Measurements from ENCODE around the gene LIMCH1. TPM values are rescaled to one million over a fixed set of nuclear protein-coding genes. Genes with fewer than 3 reads are reported as not detected.

The LIMCH1 gene
- total and polyA plus RNA-seq, 10 donors, result 14.4 to 434 (median 212) TPM

DNA sequence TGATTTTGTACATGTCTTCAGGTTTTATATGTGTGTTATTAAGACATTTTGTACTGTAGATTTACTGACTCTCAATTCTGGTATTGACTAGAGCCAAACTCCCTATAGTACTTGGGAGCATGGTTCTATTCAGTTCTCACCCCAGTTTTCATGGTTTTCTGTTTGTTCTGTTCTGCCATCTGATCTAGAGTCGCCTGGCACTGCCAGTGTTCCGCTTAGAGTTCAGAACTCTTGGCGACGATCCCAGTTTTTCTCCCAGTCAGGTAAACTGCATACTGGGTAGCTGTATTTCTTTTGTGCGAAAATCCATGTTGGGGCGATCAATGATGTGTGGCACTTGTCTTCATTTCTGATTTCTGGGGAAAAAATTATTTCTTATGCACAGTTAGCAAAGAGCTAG lies 132.6 kb downstream of the LIMCH1 start:
- no peak for TF ChIP-seq POLR2A (IDR thresholded peaks at IDR 0.05)
- WGBS, 5 donors, result 91 to 95% (median 92%) methylated on average over 6 of the region's 6 CpGs
- Histone ChIP-seq H3K27ac (no peak overlapping the region), H3K9me3 (no peaks in the 10 kb centered on the region), H3K36me3 (peaks cover 0 to 42% (median 0%) of the 10 kb centered on the region in 6 donors), H3K27me3 (replicated peaks in 1 of 7) (peaks cover 0 to 13% (median 0%) of the 10 kb centered on the region in 7 donors), H3K4me1 (no peaks in the 10 kb centered on the region), H3K4me3 (no peak overlapping the region)
- intact Hi-C loops (cut with DNase I; ENCODE audit: low total_unique reads), result no loop called here
- DNase-seq, result no peak

DNA sequence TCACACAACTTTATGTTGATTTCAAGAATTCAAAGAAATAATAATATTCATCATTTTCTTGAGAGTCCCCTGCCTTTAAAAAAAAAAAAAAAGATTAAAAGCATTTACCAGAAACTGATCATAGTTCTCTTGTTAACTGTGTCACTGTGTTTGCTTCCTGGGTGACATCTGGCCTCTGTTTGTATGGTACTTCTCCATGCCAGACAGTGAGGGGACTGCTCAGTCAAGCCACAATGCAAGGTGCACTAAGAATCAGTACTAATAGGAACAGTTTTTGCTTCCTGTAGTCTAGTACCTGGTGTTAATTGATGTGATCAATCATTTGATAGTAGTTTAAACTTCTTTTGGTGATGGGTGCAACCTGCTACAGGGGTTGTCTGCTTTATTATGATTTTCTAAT lies 133.0 kb downstream of the LIMCH1 start:
- Histone ChIP-seq H3K4me3 (no peak overlapping the region), H3K4me1 (no peaks in the 10 kb centered on the region), H3K36me3 (peaks cover 0 to 46% (median 0%) of the 10 kb centered on the region in 6 donors), H3K27me3 (replicated peaks in 1 of 7) (peaks cover 0 to 13% (median 0%) of the 10 kb centered on the region in 7 donors), H3K9me3 (no peaks in the 10 kb centered on the region), H3K27ac (no peak overlapping the region)
- TF ChIP-seq POLR2A (IDR thresholded peaks at IDR 0.05), result no peak
- TF ChIP-seq, protein P1, sequence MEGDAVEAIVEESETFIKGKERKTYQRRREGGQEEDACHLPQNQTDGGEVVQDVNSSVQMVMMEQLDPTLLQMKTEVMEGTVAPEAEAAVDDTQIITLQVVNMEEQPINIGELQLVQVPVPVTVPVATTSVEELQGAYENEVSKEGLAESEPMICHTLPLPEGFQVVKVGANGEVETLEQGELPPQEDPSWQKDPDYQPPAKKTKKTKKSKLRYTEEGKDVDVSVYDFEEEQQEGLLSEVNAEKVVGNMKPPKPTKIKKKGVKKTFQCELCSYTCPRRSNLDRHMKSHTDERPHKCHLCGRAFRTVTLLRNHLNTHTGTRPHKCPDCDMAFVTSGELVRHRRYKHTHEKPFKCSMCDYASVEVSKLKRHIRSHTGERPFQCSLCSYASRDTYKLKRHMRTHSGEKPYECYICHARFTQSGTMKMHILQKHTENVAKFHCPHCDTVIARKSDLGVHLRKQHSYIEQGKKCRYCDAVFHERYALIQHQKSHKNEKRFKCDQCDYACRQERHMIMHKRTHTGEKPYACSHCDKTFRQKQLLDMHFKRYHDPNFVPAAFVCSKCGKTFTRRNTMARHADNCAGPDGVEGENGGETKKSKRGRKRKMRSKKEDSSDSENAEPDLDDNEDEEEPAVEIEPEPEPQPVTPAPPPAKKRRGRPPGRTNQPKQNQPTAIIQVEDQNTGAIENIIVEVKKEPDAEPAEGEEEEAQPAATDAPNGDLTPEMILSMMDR (IDR thresholded peaks at IDR 0.05 in 8 of 11, conservative IDR thresholded peaks at IDR 0.05 in 3 of 11), result no peak
- no peak for TF ChIP-seq POLR2AphosphoS5 (IDR thresholded peaks at IDR 0.05)
- no peak for DNase-seq
- intact Hi-C loops (cut with DNase I; ENCODE audit: low total_unique reads), result no loop called here

DNA sequence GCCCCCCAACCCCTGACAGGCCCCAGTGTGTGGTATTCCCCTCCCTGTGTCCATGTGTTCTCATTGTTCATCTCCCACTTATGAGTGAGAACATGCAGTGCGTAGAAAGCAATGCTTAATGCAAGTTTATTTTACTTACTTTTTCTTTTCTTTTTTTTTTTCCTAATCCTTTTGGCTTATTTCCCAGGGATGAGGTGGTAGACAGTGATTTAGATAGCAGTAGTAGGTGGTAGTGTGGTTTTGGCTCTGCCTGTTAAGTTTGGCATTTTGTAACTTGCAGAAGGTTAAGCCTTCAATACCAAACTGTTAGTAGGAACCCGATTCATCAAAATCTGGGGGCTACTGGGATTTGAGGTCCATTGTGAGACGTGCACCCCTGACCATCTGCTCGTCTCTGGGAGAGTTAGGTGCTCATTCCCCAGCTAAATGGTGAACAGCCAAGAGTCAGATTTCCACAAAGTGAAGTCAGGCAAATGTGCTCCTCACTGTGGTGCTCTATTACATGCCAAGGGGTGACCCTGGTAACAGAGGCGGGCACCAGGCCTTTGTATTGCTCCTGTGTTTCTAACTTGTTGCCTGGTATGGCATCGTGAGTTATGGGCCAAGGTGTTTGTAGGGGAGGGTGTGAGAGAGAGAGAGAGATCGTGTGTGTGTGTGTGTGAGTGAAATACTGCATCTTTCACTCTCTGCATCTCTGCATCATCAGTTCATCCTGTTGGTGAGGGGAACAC lies 140.3 kb downstream of the LIMCH1 start:
- Histone ChIP-seq H3K27ac (no peak overlapping the region), H3K36me3 (peaks cover 0 to 74% (median 6%) of the 10 kb centered on the region in 6 donors), H3K27me3 (replicated peaks in 1 of 7) (peaks cover 0 to 5% (median 0%) of the 10 kb centered on the region in 7 donors), H3K9me3 (no peaks in the 10 kb centered on the region), H3K4me3 (no peak overlapping the region), H3K4me1 (no peaks in the 10 kb centered on the region)
- WGBS, 5 donors, result 82 to 88% (median 84%) methylated on average over 6 to 7 of the region's 7 CpGs
- intact Hi-C loops (cut with DNase I; ENCODE audit: low total_unique reads), result no loop called here
- TF ChIP-seq, protein P1 (IDR thresholded peaks at IDR 0.05 in 8 of 11, conservative IDR thresholded peaks at IDR 0.05 in 3 of 11), result no peak
- TF ChIP-seq POLR2AphosphoS5 (IDR thresholded peaks at IDR 0.05), result no peak
- no peak for TF ChIP-seq POLR2A (IDR thresholded peaks at IDR 0.05)
- no peak for DNase-seq

DNA sequence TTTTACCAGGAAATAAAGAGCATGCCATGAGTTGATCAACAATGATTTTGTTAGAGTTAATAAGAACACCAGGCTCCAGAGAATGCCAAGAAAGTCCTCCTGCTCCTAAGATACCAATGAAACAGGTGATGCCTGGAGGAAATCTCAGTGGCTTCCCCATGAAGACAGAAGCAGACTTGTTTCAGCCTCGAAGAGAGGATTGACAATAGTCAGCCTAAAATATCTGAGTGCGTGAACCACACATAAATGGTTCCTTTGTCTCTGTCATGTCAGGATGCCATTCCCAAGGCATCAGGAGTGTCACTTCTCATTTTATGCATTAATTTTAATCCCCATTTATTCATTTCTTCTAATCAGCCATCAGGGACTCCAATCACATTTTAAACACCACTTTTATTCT lies 141.0 kb downstream of the LIMCH1 start:
- 84 to 93% (median 87%) methylated on average over 2 of the region's 2 CpGs for WGBS, 5 donors
- peaks cover 0 to 5% (median 0%) of the 10 kb centered on the region in 7 donors for H3K27me3 ChIP-seq (replicated peaks in 1 of 7)
- peaks cover 0 to 76% (median 6%) of the 10 kb centered on the region in 6 donors for H3K36me3 ChIP-seq
- DNase-seq, result no peak
- H3K4me3 ChIP-seq, result no peak overlapping the region
- no peak overlapping the region for H3K27ac ChIP-seq
- TF ChIP-seq, protein P1 (IDR thresholded peaks at IDR 0.05 in 8 of 11, conservative IDR thresholded peaks at IDR 0.05 in 3 of 11), result no peak
- intact Hi-C loops (cut with DNase I; ENCODE audit: low total_unique reads), result no loop called here
- H3K9me3 ChIP-seq, result no peaks in the 10 kb centered on the region
- H3K4me1 ChIP-seq, result no peaks in the 10 kb centered on the region
